Sigmoid colon (tissue), 4 donors: Measurements from ENCODE around the gene POLR2J2.
"Not testable (repeated sequence)": the region's sequence is repeated elsewhere in the genome, so short reads cannot be mapped to it uniquely, and the experiment has no call there.

ENCODE experiments used
- CTCF ChIP-seq, 4 experiments: fragments of 450-650 bp in 3 of 4; fragments of 200-600 bp in 1 of 4; IDR thresholded peaks; one replicate each; pipeline ENCODE4 v1.5.1; 2016 to 2019; ENCODE audit warnings: antibody characterized with exemption in 4 of 4, mild to moderate bottlenecking in 3 of 4, moderate library complexity in 2 of 4
- POLR2A ChIP-seq, 2 donors: fragments of 450-650 bp; IDR thresholded peaks; one replicate each; pipeline ENCODE4 v1.6.1; 2016; ENCODE audit warnings: antibody characterized with exemption in 2 of 2, mild to moderate bottlenecking in 2 of 2, moderate library complexity in 2 of 2
- POLR2AphosphoS5 ChIP-seq, 4 donors: sonication (generic); formaldehyde crosslinking; IDR thresholded peaks; one replicate each; pipeline ENCODE4 v1.6.1; 2017; ENCODE audit warnings: antibody characterized with exemption in 4 of 4

- not testable (repeated sequence) for TF ChIP-seq CTCF, POLR2AphosphoS5, POLR2A (IDR thresholded peaks at IDR 0.05)
Measured at GRCh38 chr7:102688299-102689036, 17.0 kb upstream of the POLR2J2 start.
